ENCODE results near the gene PCDHB3.
"Not testable (repeated sequence)": the region's sequence is repeated elsewhere in the genome, so short reads cannot be mapped to it uniquely, and the experiment has no call there.

The PCDHB3 gene

GRCh38 chr5:141100243-141100805 is at the start of gene PCDHB3:
Gene PCDHB3 (plus strand): TSS chr5:141100473. CDS start chr5:141100650, 177 bp downstream.
- FAIRE-seq: no peak

- FAIRE-seq: no peak
Observed at GRCh38 chr5:141050622-141051520, 49.4 kb upstream of the PCDHB3 start, which contains the start of gene PCDHB1. Gene PCDHB1 (plus strand): TSS chr5:141051374. CDS start chr5:141051471, 97 bp downstream.

GRCh38 chr5:141051521-141051866 is 48.8 kb upstream of the PCDHB3 start:
- FAIRE-seq: no peak

- no peak for FAIRE-seq
Observed at GRCh38 chr5:141077826-141078225, 22.4 kb upstream of the PCDHB3 start.

DNA sequence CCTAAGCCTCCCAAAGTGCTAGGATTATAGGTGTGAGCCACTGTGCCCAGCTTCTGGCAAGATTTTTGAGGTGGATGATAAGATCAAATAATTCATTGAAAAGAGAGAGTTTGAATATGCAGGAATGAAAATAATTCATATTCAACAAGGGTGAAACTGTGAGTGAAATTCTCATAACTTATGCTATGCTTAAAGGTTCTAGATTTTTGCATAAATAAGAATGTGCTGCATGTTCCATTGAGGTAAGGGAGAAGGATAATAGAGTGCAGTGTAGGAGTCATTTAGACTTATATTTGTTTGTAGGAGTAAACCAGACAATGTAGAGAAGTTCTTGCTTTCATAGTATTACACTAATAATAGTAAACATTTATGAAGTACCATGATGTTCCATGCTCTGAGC is 18.0 kb upstream of the PCDHB3 start:
- FAIRE-seq: no peak

DNA sequence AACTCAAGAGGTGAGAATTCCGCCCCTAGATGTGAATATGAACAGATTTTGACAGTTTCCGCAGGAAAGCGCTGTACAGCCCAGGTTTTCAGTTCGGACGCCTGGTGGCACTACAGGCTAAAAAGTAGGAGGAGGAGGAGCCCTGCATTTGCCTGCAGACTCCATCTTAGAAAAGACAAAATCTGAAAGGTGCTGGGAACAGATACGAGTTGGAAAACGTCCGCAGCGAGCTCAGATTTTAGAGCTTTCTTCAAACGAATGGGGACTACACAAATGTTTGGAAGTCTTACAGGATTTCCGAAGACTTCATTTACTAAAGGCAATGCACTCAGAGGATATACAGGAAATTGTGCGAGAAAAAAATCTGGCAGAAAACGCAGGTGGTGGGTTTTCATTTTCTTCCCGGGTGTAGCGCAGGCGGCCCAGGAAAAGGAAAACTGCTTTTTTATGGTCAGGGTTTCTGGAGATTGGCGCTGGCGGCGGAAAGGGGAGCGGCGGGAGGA is 15.7 kb upstream of the PCDHB3 start:
- no peak for FAIRE-seq

DNA sequence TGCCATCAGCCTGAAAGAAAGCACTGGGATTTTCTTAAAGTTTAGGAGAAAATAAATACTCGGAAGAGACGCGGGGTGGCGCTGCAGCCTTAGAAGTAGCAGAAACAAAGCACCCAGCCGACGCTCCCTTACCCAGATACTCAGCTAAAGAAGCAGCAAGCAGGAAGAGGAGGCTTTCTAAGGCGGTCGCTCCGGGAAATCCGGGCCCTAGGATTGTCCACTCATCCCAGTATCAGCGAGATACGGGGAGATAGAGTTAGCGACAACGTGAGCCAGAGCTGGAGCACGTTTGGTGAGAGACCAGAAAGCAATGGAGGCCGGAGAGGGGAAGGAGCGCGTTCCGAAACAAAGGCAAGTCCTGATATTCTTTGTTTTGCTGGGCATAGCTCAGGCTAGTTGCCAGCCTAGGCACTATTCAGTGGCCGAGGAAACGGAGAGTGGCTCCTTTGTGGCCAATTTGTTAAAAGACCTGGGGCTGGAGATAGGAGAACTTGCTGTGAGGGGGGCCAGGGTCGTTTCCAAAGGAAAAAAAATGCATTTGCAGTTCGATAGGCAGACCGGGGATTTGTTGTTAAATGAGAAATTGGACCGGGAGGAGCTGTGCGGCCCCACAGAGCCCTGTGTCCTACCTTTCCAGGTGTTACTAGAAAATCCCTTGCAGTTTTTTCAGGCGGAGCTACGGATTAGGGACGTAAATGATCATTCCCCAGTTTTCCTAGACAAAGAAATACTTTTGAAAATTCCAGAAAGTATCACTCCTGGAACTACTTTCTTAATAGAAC is 5.6 kb upstream of the PCDHB3 start, which contains the start of gene PCDHB2:
Gene PCDHB2, plus strand, starts transcription at position 135 of the 782 bp plus-strand sequence. Its CDS starts 176 bp downstream, at position 311.
- no peak for FAIRE-seq

GRCh38 chr5:141095263-141095641 is 5.0 kb upstream of the PCDHB3 start:
- no peak for FAIRE-seq

DNA sequence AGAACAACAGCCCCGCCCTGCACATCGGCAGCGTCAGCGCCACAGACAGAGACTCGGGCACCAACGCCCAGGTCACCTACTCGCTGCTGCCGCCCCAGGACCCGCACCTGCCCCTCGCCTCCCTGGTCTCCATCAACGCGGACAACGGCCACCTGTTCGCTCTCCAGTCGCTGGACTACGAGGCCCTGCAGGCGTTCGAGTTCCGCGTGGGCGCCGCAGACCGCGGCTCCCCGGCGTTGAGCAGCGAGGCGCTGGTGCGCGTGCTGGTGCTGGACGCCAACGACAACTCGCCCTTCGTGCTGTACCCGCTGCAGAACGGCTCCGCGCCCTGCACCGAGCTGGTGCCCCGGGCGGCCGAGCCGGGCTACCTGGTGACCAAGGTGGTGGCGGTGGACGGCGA is 4.1 kb upstream of the PCDHB3 start:
- not testable (repeated sequence) for FAIRE-seq

DNA sequence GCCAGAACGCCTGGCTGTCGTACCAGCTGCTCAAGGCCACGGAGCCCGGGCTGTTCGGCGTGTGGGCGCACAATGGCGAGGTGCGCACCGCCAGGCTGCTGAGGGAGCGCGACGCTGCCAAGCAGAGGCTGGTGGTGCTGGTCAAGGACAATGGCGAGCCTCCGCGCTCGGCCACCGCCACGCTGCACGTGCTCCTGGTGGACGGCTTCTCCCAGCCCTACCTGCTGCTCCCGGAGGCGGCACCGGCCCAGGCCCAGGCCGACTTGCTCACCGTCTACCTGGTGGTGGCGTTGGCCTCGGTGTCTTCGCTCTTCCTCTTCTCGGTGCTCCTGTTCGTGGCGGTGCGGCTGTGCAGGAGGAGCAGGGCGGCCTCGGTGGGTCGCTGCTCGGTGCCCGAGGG is 3.7 kb upstream of the PCDHB3 start:
- not testable (repeated sequence) for FAIRE-seq

- no peak for FAIRE-seq
Observed at GRCh38 chr5:141101059-141101458, 786 bp downstream of the PCDHB3 start.

DNA sequence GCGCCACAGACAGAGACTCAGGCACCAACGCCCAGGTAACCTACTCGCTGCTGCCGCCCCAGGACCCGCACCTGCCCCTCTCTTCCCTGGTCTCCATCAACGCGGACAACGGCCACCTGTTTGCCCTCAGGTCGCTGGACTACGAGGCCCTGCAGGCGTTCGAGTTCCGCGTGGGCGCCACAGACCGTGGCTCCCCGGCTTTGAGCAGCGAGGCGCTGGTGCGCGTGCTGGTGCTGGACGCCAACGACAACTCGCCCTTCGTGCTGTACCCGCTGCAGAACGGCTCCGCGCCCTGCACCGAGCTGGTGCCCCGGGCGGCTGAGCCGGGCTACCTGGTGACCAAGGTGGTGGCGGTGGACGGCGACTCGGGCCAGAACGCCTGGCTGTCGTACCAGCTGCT is 1.8 kb downstream of the PCDHB3 start:
- not testable (repeated sequence) for FAIRE-seq

GRCh38 chr5:141102471-141102870 is 2.2 kb downstream of the PCDHB3 start:
- FAIRE-seq: not testable (repeated sequence)

DNA sequence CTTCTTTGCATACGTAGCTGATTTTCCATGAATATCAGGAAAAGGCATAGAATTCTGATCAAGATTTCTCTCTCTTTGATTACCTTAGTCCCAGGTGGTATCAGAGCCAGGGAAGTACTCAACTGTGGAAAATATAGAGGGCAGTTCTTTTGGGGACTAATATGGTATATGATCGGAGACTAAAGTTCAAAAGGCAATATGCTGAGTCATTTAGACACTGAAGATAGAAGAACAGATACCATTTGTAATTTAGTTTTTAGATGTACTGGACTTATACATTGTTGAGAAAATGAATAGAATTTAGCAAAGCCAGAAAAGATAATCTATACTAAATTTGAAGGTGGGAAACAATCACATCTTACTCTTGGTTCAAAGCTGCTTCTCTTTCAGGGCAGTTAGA is 5.1 kb downstream of the PCDHB3 start:
- FAIRE-seq: no peak

GRCh38 chr5:141119250-141119649 is 19.0 kb downstream of the PCDHB3 start:
- FAIRE-seq: no peak

- no peak for FAIRE-seq
Observed at GRCh38 chr5:141121563-141121962, 21.3 kb downstream of the PCDHB3 start, which contains the start of gene PCDHB4. Gene PCDHB4 (plus strand): TSS chr5:141121818. CDS start chr5:141121999, 181 bp downstream.

DNA sequence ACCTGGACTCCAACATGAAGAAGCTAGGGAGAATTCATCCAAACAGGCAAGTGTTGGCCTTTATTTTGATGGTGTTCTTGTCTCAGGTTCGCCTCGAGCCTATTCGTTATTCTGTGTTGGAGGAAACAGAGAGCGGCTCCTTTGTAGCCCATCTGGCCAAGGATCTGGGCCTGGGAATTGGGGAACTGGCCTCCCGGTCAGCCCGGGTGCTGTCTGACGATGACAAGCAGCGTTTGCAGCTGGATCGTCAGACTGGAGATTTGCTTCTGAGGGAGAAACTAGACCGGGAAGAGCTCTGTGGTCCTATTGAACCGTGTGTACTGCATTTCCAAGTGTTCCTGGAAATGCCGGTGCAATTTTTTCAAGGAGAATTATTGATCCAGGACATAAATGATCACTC is 21.7 kb downstream of the PCDHB3 start:
- FAIRE-seq: no peak

GRCh38 chr5:141123396-141124135 is 23.3 kb downstream of the PCDHB3 start:
- not testable (repeated sequence) for FAIRE-seq

DNA sequence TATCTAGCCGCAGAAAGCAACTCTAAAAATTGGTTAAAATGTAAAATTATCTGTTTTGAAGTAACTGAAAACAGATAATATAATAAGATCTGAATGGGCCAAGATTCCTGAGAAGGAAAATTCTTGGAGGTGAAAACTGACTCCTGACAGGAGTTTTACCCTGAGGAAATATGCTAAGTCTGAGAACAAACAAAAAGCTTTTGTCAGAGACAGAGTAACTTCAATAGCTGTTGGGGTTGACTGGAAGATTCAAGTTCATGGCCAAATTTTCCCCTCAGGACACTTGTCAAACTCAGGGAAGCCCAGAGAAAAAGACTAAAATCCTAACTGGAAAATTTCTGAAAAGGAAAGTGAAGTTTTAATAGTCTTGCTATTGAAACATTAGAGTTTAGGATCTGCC is 27.0 kb downstream of the PCDHB3 start:
- no peak for FAIRE-seq

DNA sequence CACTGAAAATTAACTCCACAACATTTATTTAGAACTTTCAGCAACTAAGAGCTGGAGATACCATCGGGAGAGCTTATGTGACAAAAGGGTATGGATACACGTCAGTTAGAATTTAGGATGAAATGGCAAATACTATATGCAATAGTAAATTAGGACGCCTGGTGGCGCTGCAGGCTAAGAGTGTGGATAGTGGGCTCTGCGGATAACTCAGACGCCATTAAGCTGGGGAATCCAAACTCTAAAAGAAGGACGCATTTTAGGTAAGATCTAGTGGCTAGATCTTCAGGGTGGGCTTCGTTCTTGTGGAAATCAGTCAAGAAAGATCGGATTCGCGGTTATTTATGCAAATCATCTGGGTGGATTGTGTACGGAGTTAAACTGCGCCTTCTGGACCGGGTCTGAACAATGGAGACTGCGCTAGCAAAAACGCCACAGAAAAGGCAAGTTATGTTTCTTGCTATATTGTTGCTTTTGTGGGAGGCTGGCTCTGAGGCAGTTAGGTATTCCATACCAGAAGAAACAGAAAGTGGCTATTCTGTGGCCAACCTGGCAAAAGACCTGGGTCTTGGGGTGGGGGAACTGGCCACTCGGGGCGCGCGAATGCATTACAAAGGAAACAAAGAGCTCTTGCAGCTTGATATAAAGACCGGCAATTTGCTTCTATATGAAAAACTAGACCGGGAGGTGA is 34.9 kb downstream of the PCDHB3 start, which contains the start of gene PCDHB5:
Gene PCDHB5, plus strand, starts transcription at position 177 of the 688 bp plus-strand sequence. Its CDS starts 229 bp downstream, at position 406.
- FAIRE-seq: no peak

DNA sequence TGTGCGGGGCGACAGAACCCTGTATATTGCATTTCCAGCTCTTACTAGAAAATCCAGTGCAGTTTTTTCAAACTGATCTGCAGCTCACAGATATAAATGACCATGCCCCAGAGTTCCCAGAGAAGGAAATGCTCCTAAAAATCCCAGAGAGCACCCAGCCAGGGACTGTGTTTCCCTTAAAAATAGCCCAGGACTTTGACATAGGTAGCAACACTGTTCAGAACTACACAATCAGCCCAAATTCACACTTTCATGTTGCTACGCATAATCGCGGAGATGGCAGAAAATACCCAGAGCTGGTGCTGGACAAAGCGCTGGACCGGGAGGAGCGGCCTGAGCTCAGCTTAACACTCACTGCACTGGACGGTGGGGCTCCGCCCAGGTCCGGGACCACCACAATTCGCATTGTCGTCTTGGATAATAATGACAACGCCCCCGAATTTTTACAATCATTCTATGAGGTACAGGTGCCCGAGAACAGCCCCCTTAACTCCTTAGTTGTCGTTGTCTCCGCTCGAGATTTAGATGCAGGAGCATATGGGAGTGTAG is 35.5 kb downstream of the PCDHB3 start:
- no peak for FAIRE-seq

Data from colon (tissue), 2 donors.